HG03064 (cell line): ENCODE measurements around the gene SOCS4.

Experiments
- ATAC-seq: cut with Tn5 transposase; IDR thresholded peaks from one replicate; pipeline ENCODE4 v1.9.1; 2021; ENCODE audit warnings: low read depth; ENCODE audit not compliant: unreplicated experiment

The SOCS4 gene

GRCh38 chr14:55084401-55085059 is 57.5 kb downstream of the SOCS4 start:
- ATAC-seq, result no peak

- no peak for ATAC-seq
Measured at GRCh38 chr14:55085060-55085660, 58.1 kb downstream of the SOCS4 start.

GRCh38 chr14:55086938-55087337 is 59.9 kb downstream of the SOCS4 start:
- ATAC-seq, result no peak

- no peak for ATAC-seq
Measured at GRCh38 chr14:55088356-55088755, 61.3 kb downstream of the SOCS4 start.

- ATAC-seq, result no peak
Measured at GRCh38 chr14:55092341-55092740, 65.3 kb downstream of the SOCS4 start.

- no peak for ATAC-seq
Measured at GRCh38 chr14:55094292-55095157, 67.5 kb downstream of the SOCS4 start.

- peak; percentile 46 for ATAC-seq
Measured at GRCh38 chr14:55097881-55098560, 71.0 kb downstream of the SOCS4 start.

GRCh38 chr14:55098561-55098898 is 71.5 kb downstream of the SOCS4 start:
- no peak for ATAC-seq
